Measurements from ENCODE around the gene MTHFD2. TPM values are rescaled to one million over a fixed set of nuclear protein-coding genes. Genes with fewer than 3 reads are reported as not detected.

Gene MTHFD2
- total and polyA plus RNA-seq, 2 donors (not counting 3 experiments of a cell fraction or from before 2014, with no cell fraction given): 25.6 to 83.2 TPM

DNA sequence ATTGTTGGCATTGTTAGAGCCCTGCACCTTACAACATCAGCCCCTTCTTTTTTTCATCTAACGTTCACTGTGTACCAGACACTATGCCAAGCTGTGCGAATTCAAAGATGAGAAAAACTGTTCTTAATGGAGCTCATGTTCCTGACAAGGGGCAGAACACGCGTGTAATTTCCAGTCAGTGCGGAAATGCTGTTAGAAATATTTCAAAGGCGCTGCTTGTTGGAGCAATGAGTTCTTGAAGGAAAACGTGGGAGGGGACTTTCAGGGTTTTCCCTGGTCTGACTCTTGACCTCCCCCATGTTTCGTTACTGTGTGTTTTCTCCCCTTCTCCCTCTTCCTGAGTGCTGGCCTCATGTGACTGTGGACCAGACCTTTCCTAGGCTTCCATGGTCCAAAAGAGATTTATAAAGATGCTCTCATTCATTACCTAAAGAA lies 1.5 kb downstream of the MTHFD2 start:
- Histone ChIP-seq H3K9me3 (replicated peaks; ENCODE audit: control insufficient read depth, insufficient read depth, low read length) (no peaks in the 10 kb centered on the region), H3K4me1 (ENCODE audit: control insufficient read depth, extremely low read depth, insufficient read depth, low read length) (peaks cover 17% of the 10 kb centered on the region), H2AFZ (ENCODE audit: low read depth, low read length) (no peak overlapping the region), H3K9ac (replicated peaks; ENCODE audit: extremely low read depth, insufficient read depth, low read length) (peak overlapping the region; percentile 94), H3K9me1 (replicated peaks; ENCODE audit: control insufficient read depth, extremely low read depth, insufficient read depth, low read length) (no peaks in the 10 kb centered on the region), H3K27me3 (ENCODE audit: control insufficient read depth in 2 of 2, insufficient read depth in 2 of 2, low read length in 2 of 2) (no peaks in the 10 kb centered on the region), H3K79me2 (ENCODE audit: control insufficient read depth, insufficient read depth, low read length) (peaks cover 54% of the 10 kb centered on the region), H4K20me1 (replicated peaks; ENCODE audit: control insufficient read depth, extremely low read depth, insufficient read depth, low read length) (no peaks in the 10 kb centered on the region), H3K36me3 (ENCODE audit: control insufficient read depth in 2 of 2, extremely low read depth in 1 of 2, insufficient read depth in 2 of 2, low read length in 2 of 2) (no peaks in the 10 kb centered on the region), H3K4me2 (ENCODE audit: insufficient read depth, low read length) (peak overlapping the region; percentile 95), H3K4me3 (replicated peaks in 1 of 3; ENCODE audit: insufficient read depth in 1 of 3, low read depth in 1 of 3, low read length in 3 of 3) (peak overlapping the region; percentile 76 to 90 (median 80)), H3K27ac (ENCODE audit: insufficient read depth, low read depth, low read length) (peak overlapping the region; percentile 32)
- DNase-seq (ENCODE audit: low read depth, low spot score) (peak; percentile 30), FAIRE-seq (no peak)
- ChIA-PET POLR2A (interaction anchor here (0.7 to 0.8 kb wide), 3 partner anchors 22 to 371 kb away, joined by 3 to 7 read pairs (median 3); no protein-coding TSS in a partner anchor), CTCF (interaction anchor here (0.6 to 5.1 kb wide), 8 partner anchors 8 to 563 kb away, joined by 3 to 20 read pairs (median 4); partner anchors contain the start of gene MOB1A)
- no peak for TF ChIP-seq MYC (IDR thresholded peaks at IDR 0.05; ENCODE audit: low read depth, low read length)
- TF ChIP-seq POLR2A (IDR thresholded peaks at IDR 0.05; ENCODE audit: low read depth, low read length): no peak
- TF ChIP-seq POLR2AphosphoS5 (IDR thresholded peaks at IDR 0.05; ENCODE audit: insufficient read depth, low read depth, low read length): no peak
- no peak for TF ChIP-seq MAX (IDR thresholded peaks at IDR 0.05; ENCODE audit: insufficient read depth, insufficient read length)
- no peak for TF ChIP-seq FOS (IDR thresholded peaks at IDR 0.05; ENCODE audit: borderline replicate concordance, insufficient read depth, low read length)
- no peak for TF ChIP-seq EZH2 (IDR thresholded peaks at IDR 0.05; ENCODE audit: borderline replicate concordance, low read depth, low read length, severe bottlenecking)
- TF ChIP-seq JUN (IDR thresholded peaks at IDR 0.05; ENCODE audit: borderline replicate concordance, insufficient read depth, insufficient read length, low read depth): no peak
- no peak for TF ChIP-seq GATA2 (IDR thresholded peaks at IDR 0.05; ENCODE audit: insufficient read depth, insufficient read length, low read depth, low read length)
- no peak for TF ChIP-seq CTCF (IDR thresholded peaks at IDR 0.05; ENCODE audit: extremely low read depth in 1 of 2, insufficient read depth in 1 of 2, low read depth in 1 of 2, low read length in 2 of 2)
- dilution Hi-C loops (cut with MboI; ENCODE audit: extremely low pct_ligation_motif_present, low sequenced_read_pairs): no loop called here
- BruUV-seq (replicated peaks): TSS peak; percentile 26
- intact Hi-C loops (cut with micrococcal nuclease): loop anchor here (1.0 to 2.0 kb wide), 2 partner anchors 51 to 376 kb away; no protein-coding TSS in a partner anchor

Measured in endothelial cell of umbilical vein (primary cell).